HEK293T (cell line): ENCODE measurements around the gene CD19.

ENCODE experiments used
- FOXK2 ChIP-seq: fragments of 450-650 bp; IDR thresholded peaks from 2 replicates; pipeline ENCODE4 v1.6.1; 2016; ENCODE audit warnings: mild to moderate bottlenecking
- FOXM1 ChIP-seq: fragments of 450-650 bp; IDR thresholded peaks from 2 replicates; pipeline ENCODE4 v1.6.1; 2017; ENCODE audit warnings: mild to moderate bottlenecking, borderline replicate concordance
- LEF1 ChIP-seq: fragments of 450-650 bp; IDR thresholded peaks from 2 replicates; pipeline ENCODE4 v1.6.1; 2017; ENCODE audit warnings: mild to moderate bottlenecking, borderline replicate concordance
- NFRKB ChIP-seq: fragments of 450-650 bp; IDR thresholded peaks from 2 replicates; pipeline ENCODE4 v1.6.1; 2016; ENCODE audit warnings: mild to moderate bottlenecking, moderate library complexity
- SP1 ChIP-seq: fragments of 450-650 bp; IDR thresholded peaks from 2 replicates; pipeline ENCODE4 v1.6.1; 2017
- TARDBP ChIP-seq: fragments of 450-650 bp; IDR thresholded peaks from 2 replicates; pipeline ENCODE4 v1.6.1; 2016
- ZNF384 ChIP-seq: fragments of 450-650 bp; IDR thresholded peaks from 2 replicates; pipeline ENCODE4 v1.6.1; 2016

- TF ChIP-seq ZNF384 (no peak), SP1 (no peak), TARDBP (no peak), FOXM1 (no peak), LEF1 (no peak), NFRKB (no peak), FOXK2 (no peak)
Measured at GRCh38 chr16:28935924-28936783, 4.4 kb downstream of the CD19 start.
